Parathyroid adenoma (tissue), 2 donors: Measurements from ENCODE around the gene MSANTD1.

Experiments
- H2AFZ ChIP-seq: fragments of 300-600 bp; sonication (generic); one replicate; pipeline ENCODE4 v1.7.0; 2017; ENCODE audit warnings: antibody characterized with exemption, mild to moderate bottlenecking
- H3K27ac ChIP-seq: fragments of 300-600 bp; sonication (generic); one replicate; pipeline ENCODE4 v1.7.0; 2017
- H3K27me3 ChIP-seq: fragments of 300-600 bp; sonication (generic); one replicate; pipeline ENCODE4 v1.7.0; 2017; ENCODE audit warnings: low read length; ENCODE audit not compliant: control insufficient read depth, insufficient read depth
- H3K36me3 ChIP-seq: fragments of 300-600 bp; sonication (generic); one replicate; pipeline ENCODE4 v1.7.0; 2017; ENCODE audit warnings: low read length; ENCODE audit not compliant: control insufficient read depth, insufficient read depth
- H3K4me1 ChIP-seq: fragments of 300-600 bp; sonication (generic); one replicate; pipeline ENCODE4 v1.7.0; 2017; ENCODE audit warnings: control low read depth
- H3K4me2 ChIP-seq: fragments of 300-600 bp; sonication (generic); one replicate; pipeline ENCODE4 v1.7.0; 2017; ENCODE audit warnings: low read length
- H3K4me3 ChIP-seq: fragments of 300-600 bp; sonication (generic); one replicate; pipeline ENCODE4 v1.7.0; 2017; ENCODE audit warnings: low read depth, low read length
- H3K79me2 ChIP-seq: fragments of 300-600 bp; sonication (generic); one replicate; pipeline ENCODE4 v1.7.0; 2017; ENCODE audit warnings: control low read depth
- H3K9ac ChIP-seq: fragments of 300-600 bp; sonication (generic); one replicate; pipeline ENCODE4 v1.7.0; 2017; ENCODE audit warnings: mild to moderate bottlenecking
- H3K9me3 ChIP-seq: fragments of 300-600 bp; sonication (generic); one replicate; pipeline ENCODE4 v1.7.0; 2017; ENCODE audit warnings: low read length; ENCODE audit not compliant: control insufficient read depth
- CTCF ChIP-seq: fragments of 300-600 bp; sonication (generic); IDR thresholded peaks from one replicate; pipeline ENCODE4 v1.7.0; 2017; ENCODE audit warnings: antibody characterized with exemption, mild to moderate bottlenecking
- donor health status: primary hyperparathyroidism.

The MSANTD1 gene

GRCh38 chr4:3226944-3227343, 22.0 kb upstream of the MSANTD1 start:
- Histone ChIP-seq H3K4me3 (no peak overlapping the region), H3K27me3 (no peaks in the 10 kb centered on the region), H3K9ac (no peak overlapping the region), H2AFZ (no peak overlapping the region), H3K36me3 (no peaks in the 10 kb centered on the region), H3K27ac (no peak overlapping the region), H3K9me3 (no peaks in the 10 kb centered on the region), H3K4me1 (no peaks in the 10 kb centered on the region), H3K4me2 (no peak overlapping the region), H3K79me2 (no peaks in the 10 kb centered on the region)
- TF ChIP-seq CTCF, result no peak

- no peaks in the 10 kb centered on the region for H3K79me2 ChIP-seq
- H3K9ac ChIP-seq, result no peak overlapping the region
- no peak for TF ChIP-seq CTCF
- H3K27me3 ChIP-seq, result no peaks in the 10 kb centered on the region
- H3K4me3 ChIP-seq, result no peak overlapping the region
- no peak overlapping the region for H3K27ac ChIP-seq
- no peak overlapping the region for H2AFZ ChIP-seq
- no peaks in the 10 kb centered on the region for H3K9me3 ChIP-seq
- no peak overlapping the region for H3K4me2 ChIP-seq
- no peaks in the 10 kb centered on the region for H3K4me1 ChIP-seq
- no peaks in the 10 kb centered on the region for H3K36me3 ChIP-seq
These were observed 20.9 kb upstream of the MSANTD1 start for GRCh38 chr4:3227878-3228675.

- no peaks in the 10 kb centered on the region for H3K27me3 ChIP-seq
- no peak overlapping the region for H3K4me2 ChIP-seq
- no peaks in the 10 kb centered on the region for H3K36me3 ChIP-seq
- no peak overlapping the region for H3K4me3 ChIP-seq
- H3K79me2 ChIP-seq, result no peaks in the 10 kb centered on the region
- no peak overlapping the region for H3K9ac ChIP-seq
- TF ChIP-seq CTCF, result no peak
- no peak overlapping the region for H2AFZ ChIP-seq
- H3K27ac ChIP-seq, result no peak overlapping the region
- no peaks in the 10 kb centered on the region for H3K4me1 ChIP-seq
- no peaks in the 10 kb centered on the region for H3K9me3 ChIP-seq
These were observed 20.1 kb upstream of the MSANTD1 start for GRCh38 chr4:3228881-3229280.

- Histone ChIP-seq H3K4me2 (no peak overlapping the region), H3K27me3 (no peaks in the 10 kb centered on the region), H3K27ac (no peak overlapping the region), H3K79me2 (no peaks in the 10 kb centered on the region), H3K9ac (no peak overlapping the region), H3K4me1 (no peaks in the 10 kb centered on the region), H2AFZ (no peak overlapping the region), H3K4me3 (no peak overlapping the region), H3K9me3 (no peaks in the 10 kb centered on the region), H3K36me3 (no peaks in the 10 kb centered on the region)
- no peak for TF ChIP-seq CTCF
These were observed 19.6 kb upstream of the MSANTD1 start for GRCh38 chr4:3229328-3229727.

- Histone ChIP-seq H3K4me3 (no peak overlapping the region), H3K79me2 (no peaks in the 10 kb centered on the region), H3K9ac (no peak overlapping the region), H3K27me3 (no peaks in the 10 kb centered on the region), H3K4me1 (no peaks in the 10 kb centered on the region), H2AFZ (no peak overlapping the region), H3K4me2 (no peak overlapping the region), H3K27ac (no peak overlapping the region), H3K36me3 (no peaks in the 10 kb centered on the region), H3K9me3 (no peaks in the 10 kb centered on the region)
- no peak for TF ChIP-seq CTCF
These were observed 19.0 kb upstream of the MSANTD1 start for GRCh38 chr4:3229964-3230363.
